ENCODE data around the gene ZNF683.
A peak's percentile ranks its signal among the peaks of the same experiment; 100 is the strongest.

Gene ZNF683

GRCh38 chr1:26336477-26337205 lies 35.9 kb downstream of the ZNF683 start:
- no peak for TF ChIP-seq TEAD4 (IDR thresholded peaks at IDR 0.05)
- TF ChIP-seq TAF1 (IDR thresholded peaks at IDR 0.05; ENCODE audit: low read depth): no peak
- TF ChIP-seq RAD21 (IDR thresholded peaks at IDR 0.05; ENCODE audit: low read depth): no peak
- TF ChIP-seq EGR1 (IDR thresholded peaks at IDR 0.05): 0 out of 2 replicates have a peak, but pooled peaks have one; percentile 24
- TF ChIP-seq FOXM1 (IDR thresholded peaks at IDR 0.05; ENCODE audit: borderline replicate concordance, low read depth): no peak
- TF ChIP-seq MAX (IDR thresholded peaks at IDR 0.05): peak; percentile 100
- no peak for TF ChIP-seq CREB1 (IDR thresholded peaks at IDR 0.05; ENCODE audit: low read depth)
- no peak for TF ChIP-seq CEBPB (IDR thresholded peaks at IDR 0.05)
- TF ChIP-seq NFIC (IDR thresholded peaks at IDR 0.05): no peak
- TF ChIP-seq ZBTB7A (IDR thresholded peaks at IDR 0.05; ENCODE audit: low read depth): peak; percentile 60
- TF ChIP-seq, protein P1, sequence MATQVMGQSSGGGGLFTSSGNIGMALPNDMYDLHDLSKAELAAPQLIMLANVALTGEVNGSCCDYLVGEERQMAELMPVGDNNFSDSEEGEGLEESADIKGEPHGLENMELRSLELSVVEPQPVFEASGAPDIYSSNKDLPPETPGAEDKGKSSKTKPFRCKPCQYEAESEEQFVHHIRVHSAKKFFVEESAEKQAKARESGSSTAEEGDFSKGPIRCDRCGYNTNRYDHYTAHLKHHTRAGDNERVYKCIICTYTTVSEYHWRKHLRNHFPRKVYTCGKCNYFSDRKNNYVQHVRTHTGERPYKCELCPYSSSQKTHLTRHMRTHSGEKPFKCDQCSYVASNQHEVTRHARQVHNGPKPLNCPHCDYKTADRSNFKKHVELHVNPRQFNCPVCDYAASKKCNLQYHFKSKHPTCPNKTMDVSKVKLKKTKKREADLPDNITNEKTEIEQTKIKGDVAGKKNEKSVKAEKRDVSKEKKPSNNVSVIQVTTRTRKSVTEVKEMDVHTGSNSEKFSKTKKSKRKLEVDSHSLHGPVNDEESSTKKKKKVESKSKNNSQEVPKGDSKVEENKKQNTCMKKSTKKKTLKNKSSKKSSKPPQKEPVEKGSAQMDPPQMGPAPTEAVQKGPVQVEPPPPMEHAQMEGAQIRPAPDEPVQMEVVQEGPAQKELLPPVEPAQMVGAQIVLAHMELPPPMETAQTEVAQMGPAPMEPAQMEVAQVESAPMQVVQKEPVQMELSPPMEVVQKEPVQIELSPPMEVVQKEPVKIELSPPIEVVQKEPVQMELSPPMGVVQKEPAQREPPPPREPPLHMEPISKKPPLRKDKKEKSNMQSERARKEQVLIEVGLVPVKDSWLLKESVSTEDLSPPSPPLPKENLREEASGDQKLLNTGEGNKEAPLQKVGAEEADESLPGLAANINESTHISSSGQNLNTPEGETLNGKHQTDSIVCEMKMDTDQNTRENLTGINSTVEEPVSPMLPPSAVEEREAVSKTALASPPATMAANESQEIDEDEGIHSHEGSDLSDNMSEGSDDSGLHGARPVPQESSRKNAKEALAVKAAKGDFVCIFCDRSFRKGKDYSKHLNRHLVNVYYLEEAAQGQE (IDR thresholded peaks at IDR 0.05; ENCODE audit: low read depth): no peak
- TF ChIP-seq EP300 (IDR thresholded peaks at IDR 0.05; ENCODE audit: borderline replicate concordance): no peak
- no peak; the same call in 1 of the 2 replicates for TF ChIP-seq TCF12 (IDR thresholded peaks at IDR 0.05; ENCODE audit: low read depth)
- peak; percentile 56; the same call in 1 of the 2 replicates for TF ChIP-seq USF1 (IDR thresholded peaks at IDR 0.05)
- no peak for TF ChIP-seq YY1 (IDR thresholded peaks at IDR 0.05; ENCODE audit: low read depth)

DNA sequence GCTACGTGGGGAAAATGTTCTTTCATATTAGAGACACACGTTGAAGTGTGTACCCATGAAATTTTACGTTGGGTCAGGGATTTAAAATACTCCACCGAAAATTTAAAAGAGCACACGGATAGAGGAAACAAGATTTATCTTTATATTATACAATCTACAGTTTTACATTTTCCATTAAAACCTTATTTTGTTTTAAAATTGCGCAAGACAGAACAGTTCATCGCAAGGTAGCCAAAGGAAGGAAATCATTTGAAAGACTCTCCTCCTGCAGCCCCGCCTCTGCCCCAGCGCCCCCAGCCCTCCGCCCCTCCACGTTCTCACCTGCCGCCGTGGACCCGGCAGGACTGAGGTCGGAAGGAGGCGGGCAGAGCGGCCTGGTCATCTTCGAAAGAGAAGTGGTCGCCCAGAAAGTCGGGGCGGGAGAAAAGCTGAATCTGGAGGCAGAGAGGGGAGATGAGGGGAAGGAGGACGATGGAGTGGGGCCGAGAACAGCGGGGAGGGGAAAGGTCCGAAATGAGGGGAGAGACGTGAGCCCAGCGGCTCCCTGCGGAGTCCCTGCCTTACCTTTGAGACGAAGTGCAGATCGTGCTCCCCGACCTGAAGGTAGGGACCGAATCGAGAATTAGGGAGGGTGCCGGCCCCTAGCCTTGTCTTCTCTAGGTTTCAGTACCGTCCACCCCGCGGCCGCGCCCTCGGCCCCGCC lies 36.6 kb downstream of the ZNF683 start:
- TF ChIP-seq NFIC (IDR thresholded peaks at IDR 0.05): no peak
- no peak for TF ChIP-seq USF1 (IDR thresholded peaks at IDR 0.05)
- TF ChIP-seq CEBPB (IDR thresholded peaks at IDR 0.05): peak; percentile 74; the same call in 1 of the 2 replicates
- TF ChIP-seq RAD21 (IDR thresholded peaks at IDR 0.05; ENCODE audit: low read depth): no peak
- no peak for TF ChIP-seq TAF1 (IDR thresholded peaks at IDR 0.05; ENCODE audit: low read depth)
- no peak for TF ChIP-seq FOXM1 (IDR thresholded peaks at IDR 0.05; ENCODE audit: borderline replicate concordance, low read depth)
- TF ChIP-seq EGR1 (IDR thresholded peaks at IDR 0.05): no peak
- no peak for TF ChIP-seq YY1 (IDR thresholded peaks at IDR 0.05; ENCODE audit: low read depth)

- no peak for TF ChIP-seq EGR1 (IDR thresholded peaks at IDR 0.05)
- no peak for TF ChIP-seq TCF12 (IDR thresholded peaks at IDR 0.05; ENCODE audit: low read depth)
- TF ChIP-seq EP300 (IDR thresholded peaks at IDR 0.05; ENCODE audit: borderline replicate concordance): no peak
- no peak for TF ChIP-seq TEAD4 (IDR thresholded peaks at IDR 0.05)
- TF ChIP-seq, protein P1 (IDR thresholded peaks at IDR 0.05; ENCODE audit: low read depth): no peak
- no peak for TF ChIP-seq RAD21 (IDR thresholded peaks at IDR 0.05; ENCODE audit: low read depth)
- no peak for TF ChIP-seq YY1 (IDR thresholded peaks at IDR 0.05; ENCODE audit: low read depth)
- TF ChIP-seq TAF1 (IDR thresholded peaks at IDR 0.05; ENCODE audit: low read depth): no peak
- no peak for TF ChIP-seq USF1 (IDR thresholded peaks at IDR 0.05)
- no peak for TF ChIP-seq FOXM1 (IDR thresholded peaks at IDR 0.05; ENCODE audit: borderline replicate concordance, low read depth)
Measured at GRCh38 chr1:26330276-26330675, 42.3 kb downstream of the ZNF683 start.

- TF ChIP-seq TAF1 (IDR thresholded peaks at IDR 0.05; ENCODE audit: low read depth) (no peak), TEAD4 (IDR thresholded peaks at IDR 0.05) (no peak), MAX (IDR thresholded peaks at IDR 0.05) (no peak), FOXM1 (IDR thresholded peaks at IDR 0.05; ENCODE audit: borderline replicate concordance, low read depth) (no peak), EP300 (IDR thresholded peaks at IDR 0.05; ENCODE audit: borderline replicate concordance) (no peak), EGR1 (IDR thresholded peaks at IDR 0.05) (no peak), CREB1 (IDR thresholded peaks at IDR 0.05; ENCODE audit: low read depth) (no peak), NFIC (IDR thresholded peaks at IDR 0.05) (no peak), RAD21 (IDR thresholded peaks at IDR 0.05; ENCODE audit: low read depth) (no peak), TCF12 (IDR thresholded peaks at IDR 0.05; ENCODE audit: low read depth) (no peak), USF1 (IDR thresholded peaks at IDR 0.05) (no peak), CEBPB (IDR thresholded peaks at IDR 0.05) (no peak)
- TF ChIP-seq, protein P1 (IDR thresholded peaks at IDR 0.05; ENCODE audit: low read depth): no peak
Measured at GRCh38 chr1:26328597-26328996, 44.0 kb downstream of the ZNF683 start.

All from Ishikawa (cell line).